OCI-LY3 (cell line): Measurements from ENCODE around the gene GALNT2.

Experiments used
- H2AFZ ChIP-seq: fragments of 200-600, 300-600 bp; shearing (Covaris generic); 2 replicates; pipeline ENCODE4 v1.6.0; 2014; ENCODE audit warnings: antibody characterized with exemption, low read depth, low read length
- H3K27ac ChIP-seq: fragments of 200-600, 300-600 bp; sonication (generic); 2 replicates; pipeline ENCODE4 v1.5.1; 2014; ENCODE audit warnings: mild to moderate bottlenecking, low read length, moderate library complexity, mixed read lengths
- H3K27me3 ChIP-seq: fragments of 200-600, 300-600 bp; sonication (generic); 2 replicates; pipeline ENCODE4 v1.6.1; 2014; ENCODE audit warnings: low read depth, low read length, mixed read lengths
- H3K36me3 ChIP-seq: fragments of 200-600, 300-600 bp; sonication (generic); replicated peaks from 2 replicates; pipeline ENCODE3; 2014; ENCODE audit warnings: low read depth, low read length, mixed read lengths
- H3K4me1 ChIP-seq: fragments of 300-600, 200-600 bp; sonication (generic); 2 replicates; pipeline ENCODE4 v1.6.1; 2014; ENCODE audit warnings: low read length, mixed read lengths
- H3K4me2 ChIP-seq: fragments of 200-600, 300-600 bp; sonication (generic); 2 replicates; pipeline ENCODE4 v1.6.1; 2014; ENCODE audit warnings: low read length, mixed read lengths
- H3K4me3 ChIP-seq: fragments of 300-600, 200-600 bp; sonication (generic); 2 replicates; pipeline ENCODE4 v1.5.1; 2014; ENCODE audit warnings: antibody characterized with exemption, mild to moderate bottlenecking, low read length, moderate library complexity
- H3K79me2 ChIP-seq: fragments of 300-600, 200-600 bp; shearing (Covaris generic); 2 replicates; pipeline ENCODE4 v1.6.1; 2014; ENCODE audit warnings: mild to moderate bottlenecking, low read length, mixed read lengths
- H3K9ac ChIP-seq: fragments of 300-600, 200-600 bp; shearing (Covaris generic); 2 replicates; pipeline ENCODE4 v1.6.0; 2014; ENCODE audit warnings: mild to moderate bottlenecking, low read length, moderate library complexity
- H3K9me3 ChIP-seq: fragments of 200-600, 300-600 bp; shearing (Covaris generic); 2 replicates; pipeline ENCODE4 v1.6.1; 2014; ENCODE audit warnings: low read length, mixed read lengths; ENCODE audit not compliant: insufficient read depth
- H4K20me1 ChIP-seq: fragments of 200-600, 300-600 bp; sonication (generic); 2 replicates; pipeline ENCODE4 v1.6.1; 2016; ENCODE audit warnings: low read length, mixed read lengths; ENCODE audit not compliant: insufficient read depth
- EZH2phosphoT487 ChIP-seq: fragments of 200-600 bp; shearing (Covaris generic); IDR thresholded peaks from 2 replicates; pipeline ENCODE4 v1.6.1; 2018; ENCODE audit warnings: antibody characterized with exemption, mixed run types, low read depth
- TF ChIP-seq, protein P1 (sequence below): fragments of 200-600, 300-600 bp; sonication (generic); IDR thresholded peaks from 2 replicates; pipeline ENCODE4 v1.5.1; 2014; ENCODE audit warnings: antibody characterized with exemption, low read length, low read depth

The GALNT2 gene

GRCh38 chr1:230061801-230062200 lies 5.2 kb upstream of the GALNT2 start:
- Histone ChIP-seq H3K4me3 (no peak overlapping the region), H2AFZ (no peak overlapping the region), H3K36me3 (no peaks in the 10 kb centered on the region), H3K27ac (no peak overlapping the region), H3K27me3 (peaks cover 36% of the 10 kb centered on the region), H3K4me1 (peaks cover 8% of the 10 kb centered on the region), H4K20me1 (no peaks in the 10 kb centered on the region), H3K79me2 (no peaks in the 10 kb centered on the region), H3K9ac (no peak overlapping the region), H3K9me3 (peaks cover 6% of the 10 kb centered on the region), H3K4me2 (no peak overlapping the region)
- TF ChIP-seq, protein P1, sequence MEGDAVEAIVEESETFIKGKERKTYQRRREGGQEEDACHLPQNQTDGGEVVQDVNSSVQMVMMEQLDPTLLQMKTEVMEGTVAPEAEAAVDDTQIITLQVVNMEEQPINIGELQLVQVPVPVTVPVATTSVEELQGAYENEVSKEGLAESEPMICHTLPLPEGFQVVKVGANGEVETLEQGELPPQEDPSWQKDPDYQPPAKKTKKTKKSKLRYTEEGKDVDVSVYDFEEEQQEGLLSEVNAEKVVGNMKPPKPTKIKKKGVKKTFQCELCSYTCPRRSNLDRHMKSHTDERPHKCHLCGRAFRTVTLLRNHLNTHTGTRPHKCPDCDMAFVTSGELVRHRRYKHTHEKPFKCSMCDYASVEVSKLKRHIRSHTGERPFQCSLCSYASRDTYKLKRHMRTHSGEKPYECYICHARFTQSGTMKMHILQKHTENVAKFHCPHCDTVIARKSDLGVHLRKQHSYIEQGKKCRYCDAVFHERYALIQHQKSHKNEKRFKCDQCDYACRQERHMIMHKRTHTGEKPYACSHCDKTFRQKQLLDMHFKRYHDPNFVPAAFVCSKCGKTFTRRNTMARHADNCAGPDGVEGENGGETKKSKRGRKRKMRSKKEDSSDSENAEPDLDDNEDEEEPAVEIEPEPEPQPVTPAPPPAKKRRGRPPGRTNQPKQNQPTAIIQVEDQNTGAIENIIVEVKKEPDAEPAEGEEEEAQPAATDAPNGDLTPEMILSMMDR = no peak
- no peak for TF ChIP-seq EZH2phosphoT487

DNA sequence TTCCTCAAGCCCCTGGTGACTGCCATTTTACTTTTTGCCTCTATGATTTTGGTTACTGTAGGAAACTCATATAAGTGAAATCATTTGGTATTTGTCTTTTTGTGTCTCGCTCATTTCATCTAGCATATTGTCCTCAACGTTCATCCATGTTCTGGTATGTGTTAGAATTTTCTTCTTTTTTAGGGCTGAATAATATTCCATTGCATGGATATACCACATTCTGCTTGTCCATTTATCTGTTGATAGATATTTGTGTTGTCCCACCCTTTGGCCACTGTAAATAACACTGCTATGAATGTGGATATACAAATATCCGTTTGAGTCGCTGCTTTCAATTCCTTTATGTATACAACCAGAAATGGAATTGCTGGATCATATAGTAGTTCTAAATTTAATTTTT lies 4.5 kb upstream of the GALNT2 start:
- Histone ChIP-seq H3K4me3 (no peak overlapping the region), H3K27ac (no peak overlapping the region), H3K79me2 (peaks cover 2% of the 10 kb centered on the region), H3K36me3 (no peaks in the 10 kb centered on the region), H3K9me3 (peaks cover 6% of the 10 kb centered on the region), H3K4me2 (no peak overlapping the region), H3K27me3 (peaks cover 30% of the 10 kb centered on the region), H3K9ac (no peak overlapping the region), H4K20me1 (no peaks in the 10 kb centered on the region), H3K4me1 (peaks cover 8% of the 10 kb centered on the region), H2AFZ (no peak overlapping the region)
- TF ChIP-seq, protein P1 = no peak
- TF ChIP-seq EZH2phosphoT487 = no peak

DNA sequence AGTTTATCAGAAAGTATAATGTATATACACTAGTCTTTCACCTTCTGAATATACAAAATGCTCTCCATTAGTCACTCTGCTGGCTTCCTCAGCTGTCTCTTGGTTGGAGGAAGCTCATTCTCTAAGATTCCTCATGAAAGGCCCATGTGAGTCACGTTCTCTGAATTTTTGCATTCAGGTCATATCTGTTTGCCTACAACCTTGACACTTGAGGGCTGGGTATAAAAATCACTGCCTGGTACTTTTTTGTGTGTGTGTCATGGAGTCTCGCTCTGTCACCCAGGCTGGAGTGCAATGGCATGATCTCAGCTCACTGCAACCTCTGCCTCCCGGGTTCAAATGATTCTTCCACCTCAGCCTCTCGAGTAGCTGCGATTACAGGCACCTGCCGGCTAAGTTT lies 2.8 kb upstream of the GALNT2 start:
- H3K9ac ChIP-seq = no peak overlapping the region
- H3K4me1 ChIP-seq = peaks cover 17% of the 10 kb centered on the region
- no peaks in the 10 kb centered on the region for H3K36me3 ChIP-seq
- H3K27ac ChIP-seq = no peak overlapping the region
- no peak overlapping the region for H3K4me2 ChIP-seq
- no peak overlapping the region for H3K4me3 ChIP-seq
- H3K9me3 ChIP-seq = peaks cover 6% of the 10 kb centered on the region
- H3K27me3 ChIP-seq = peaks cover 27% of the 10 kb centered on the region
- no peak for TF ChIP-seq EZH2phosphoT487
- TF ChIP-seq, protein P1 = no peak
- H2AFZ ChIP-seq = no peak overlapping the region
- H3K79me2 ChIP-seq = peaks cover 20% of the 10 kb centered on the region
- H4K20me1 ChIP-seq = peaks cover 12% of the 10 kb centered on the region; the same call in 1 of the 2 replicates

DNA sequence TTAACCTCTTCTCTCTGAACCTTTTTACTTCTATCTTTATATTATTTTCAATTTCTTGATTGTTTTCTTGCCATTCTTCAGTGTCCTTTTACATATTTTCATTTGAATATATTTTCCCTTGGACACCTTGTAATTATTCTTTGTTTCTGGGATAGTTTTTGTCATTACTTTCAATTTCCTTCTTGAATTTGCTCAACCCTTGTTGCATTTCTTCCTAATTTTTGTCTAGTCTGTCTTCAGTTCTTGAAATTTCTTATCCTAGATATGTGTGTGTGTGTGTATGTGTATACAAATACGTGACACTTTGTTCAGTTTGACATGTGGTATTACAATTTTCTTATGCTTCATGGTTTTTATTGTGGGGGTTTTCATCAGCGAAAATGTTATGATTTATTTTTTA lies 1.9 kb upstream of the GALNT2 start:
- Histone ChIP-seq H4K20me1 (peaks cover 20% of the 10 kb centered on the region), H2AFZ (no peak overlapping the region)

More for the DNA sequence above, 1.9 kb upstream of the GALNT2 start:
- TF ChIP-seq EZH2phosphoT487 = no peak
- TF ChIP-seq, protein P1 = no peak
- Histone ChIP-seq H3K4me3 (no peak overlapping the region), H3K4me2 (no peak overlapping the region), H3K27ac (no peak overlapping the region), H3K4me1 (peaks cover 19% of the 10 kb centered on the region), H3K27me3 (peaks cover 23% of the 10 kb centered on the region), H3K9me3 (peaks cover 6% of the 10 kb centered on the region), H3K9ac (no peak overlapping the region), H3K36me3 (no peaks in the 10 kb centered on the region), H3K79me2 (peaks cover 28% of the 10 kb centered on the region)
